NOMO-1 treated with dmso at 0.1 percent for 144 hours (cell line): Measurements from ENCODE around the gene IWS1.
"Not testable (repeated sequence)": the region's sequence is repeated elsewhere in the genome, so short reads cannot be mapped to it uniquely, and the experiment has no call there.

Experiments
- DNase-seq: peaks from one replicate; lab custom pipeline; 2025; ENCODE audit not compliant: unreplicated experiment; lab: John Stamatoyannopoulos, UW

Gene IWS1

DNA sequence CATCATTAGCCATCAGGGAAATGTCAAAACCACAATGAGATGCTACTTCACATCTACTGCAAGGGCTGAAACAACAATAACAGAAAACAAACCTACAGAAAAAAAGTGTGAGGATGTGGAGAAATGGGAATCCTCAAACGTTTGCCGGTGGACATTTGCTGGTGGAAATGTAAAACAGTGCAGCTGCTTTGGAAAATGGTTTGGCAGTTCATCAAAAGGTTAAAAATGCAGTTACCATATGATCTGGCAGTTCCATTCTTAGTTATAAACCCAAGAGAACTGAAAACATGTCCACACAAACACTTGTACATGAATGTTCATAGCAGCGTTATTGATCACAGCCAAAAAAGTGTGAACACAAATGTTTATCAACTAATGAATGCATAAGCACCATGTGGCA is 63.8 kb downstream of the IWS1 start:
- no peak for DNase-seq

DNA sequence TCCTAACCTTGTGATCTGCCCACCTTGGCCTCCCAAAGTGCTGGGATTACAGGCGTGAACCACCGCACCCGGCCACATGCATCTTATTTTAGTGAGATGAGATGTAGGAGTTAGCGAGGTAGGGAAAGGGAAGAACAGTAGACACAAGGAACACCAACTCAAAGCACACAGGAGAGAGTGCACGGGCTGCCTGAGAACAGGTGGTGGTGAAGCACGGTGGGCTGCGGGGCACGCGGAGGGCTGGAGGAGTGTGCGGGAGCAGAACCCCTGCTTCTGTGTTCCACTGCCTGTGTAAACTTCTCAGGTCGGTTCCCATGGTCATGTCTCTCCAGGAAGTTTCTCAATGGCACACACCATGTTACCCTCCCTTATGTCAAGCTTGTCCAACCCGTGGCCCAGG is 69.3 kb downstream of the IWS1 start:
- DNase-seq, result no peak

DNA sequence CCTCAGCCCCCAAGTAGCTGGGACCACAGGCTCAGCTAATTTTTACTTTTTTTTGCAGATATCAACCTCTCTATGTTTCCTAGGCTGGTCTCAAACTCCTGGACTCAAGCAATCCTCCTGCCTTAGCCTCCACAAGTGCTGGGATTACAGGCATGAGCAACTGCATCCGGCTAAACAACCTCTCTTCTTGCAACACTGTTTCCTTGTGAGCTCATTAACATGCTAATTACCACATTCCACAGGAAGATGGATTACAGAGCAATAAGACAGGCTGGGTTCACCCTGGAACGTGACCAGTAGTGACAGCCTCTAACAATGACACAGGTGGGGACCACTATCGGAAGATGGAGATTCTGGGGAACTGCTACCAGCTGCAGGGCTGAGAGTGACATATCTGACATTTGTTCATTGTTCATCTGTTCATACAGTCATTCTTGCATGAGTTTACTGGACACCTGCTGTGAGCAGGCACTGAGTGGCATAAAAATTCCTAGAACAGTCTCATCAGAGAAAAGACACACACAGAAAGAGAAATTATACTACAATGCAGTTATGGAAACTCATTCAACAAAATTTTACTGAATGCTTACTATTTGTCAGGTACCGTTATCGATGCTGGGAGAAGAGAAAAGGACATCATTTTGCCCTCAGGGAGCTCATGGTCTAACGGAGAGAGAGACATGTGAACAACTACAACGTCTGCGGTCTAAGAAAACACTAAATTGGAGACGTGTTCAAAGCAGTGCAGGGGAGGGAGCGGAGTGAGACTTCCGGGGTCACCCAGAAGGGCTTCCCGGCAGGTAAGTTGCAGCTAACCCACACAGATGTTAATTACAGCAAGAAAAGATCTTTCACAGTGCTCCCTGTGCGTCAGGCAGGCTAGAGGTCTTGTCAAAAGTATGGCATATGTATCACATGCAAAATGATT is 70.5 kb downstream of the IWS1 start:
- no peak for DNase-seq

DNA sequence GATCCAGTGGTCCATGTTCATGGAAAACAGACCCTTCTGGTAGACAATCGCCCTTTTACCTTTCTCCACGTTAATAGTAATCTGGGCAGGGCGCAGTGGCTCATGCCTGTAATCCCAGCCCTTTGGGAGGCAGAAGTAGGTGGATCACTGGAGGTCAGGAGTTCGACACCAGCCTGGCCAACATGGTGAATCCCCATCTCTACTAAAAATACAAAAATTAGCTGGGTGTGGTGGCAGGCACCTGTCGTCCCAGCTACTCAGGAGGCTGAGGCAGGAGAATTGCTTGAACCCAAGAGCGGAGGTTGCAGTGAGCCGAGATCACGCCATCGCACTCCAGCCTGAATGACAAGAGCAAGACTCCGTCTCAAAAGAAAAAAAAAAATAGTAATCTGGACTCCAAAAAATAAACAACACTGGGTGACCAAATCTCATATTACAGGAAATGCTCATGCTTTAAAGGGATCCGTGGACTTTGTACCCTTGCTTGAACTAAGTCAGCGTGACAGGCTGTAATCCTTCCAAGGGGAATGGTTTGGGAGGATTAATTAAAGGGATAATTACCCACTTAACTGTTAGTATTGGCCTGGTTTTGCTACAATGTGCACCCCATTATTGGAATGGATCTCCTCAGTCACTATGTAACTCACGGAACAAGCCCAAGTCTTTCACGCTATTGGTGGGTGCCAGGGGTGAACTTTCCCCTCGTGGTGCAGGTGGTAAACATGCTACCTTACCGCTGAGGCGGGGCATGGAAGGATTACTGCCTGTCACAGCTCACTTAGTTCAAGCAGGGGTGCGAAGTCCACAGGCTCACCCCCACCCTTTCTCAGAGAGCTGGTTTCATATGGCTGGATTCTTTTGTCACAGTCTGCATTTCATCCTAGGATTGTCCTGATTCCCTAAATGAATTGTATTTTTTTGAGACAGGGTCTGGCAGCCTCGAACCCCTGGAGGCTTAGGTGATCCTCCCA is 71.4 kb downstream of the IWS1 start:
- DNase-seq, result no peak

DNA sequence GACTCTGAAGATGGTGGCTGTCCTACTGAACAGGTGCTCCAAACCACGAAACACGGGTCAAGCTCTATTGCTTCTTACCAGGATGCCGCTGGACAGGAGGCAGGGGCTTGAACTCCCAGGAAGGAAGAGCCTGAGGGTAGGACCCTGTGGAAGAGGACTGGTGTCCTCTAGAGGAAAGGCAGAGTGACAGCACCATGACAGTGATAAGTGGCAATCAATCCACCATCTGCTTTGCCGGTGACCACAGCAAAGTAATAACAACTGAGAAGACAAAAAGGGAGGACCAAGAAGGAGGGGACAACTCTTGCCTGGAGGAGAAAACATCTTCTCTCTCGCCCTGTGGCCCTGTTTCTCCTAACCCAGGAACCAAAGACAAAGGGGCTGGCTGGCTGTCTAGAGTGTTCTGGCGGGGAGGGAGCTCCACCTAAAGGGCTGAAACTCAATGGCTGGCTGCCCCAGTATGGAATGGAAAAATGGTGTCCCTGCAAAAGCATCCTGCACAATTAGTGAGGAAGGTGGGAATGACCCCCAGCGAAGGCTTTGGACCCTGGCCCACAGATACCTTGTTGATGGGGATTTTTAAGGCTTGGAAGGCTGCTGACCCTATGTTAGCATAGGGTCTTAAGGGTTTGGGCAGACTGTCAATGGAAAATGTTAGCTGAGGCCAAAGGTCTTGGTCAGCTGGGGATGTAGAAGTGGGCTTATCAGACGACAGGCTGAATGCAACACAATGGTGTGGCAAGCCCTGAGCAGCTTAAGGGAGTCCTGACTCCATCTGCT is 72.7 kb downstream of the IWS1 start:
- DNase-seq, result no peak

DNA sequence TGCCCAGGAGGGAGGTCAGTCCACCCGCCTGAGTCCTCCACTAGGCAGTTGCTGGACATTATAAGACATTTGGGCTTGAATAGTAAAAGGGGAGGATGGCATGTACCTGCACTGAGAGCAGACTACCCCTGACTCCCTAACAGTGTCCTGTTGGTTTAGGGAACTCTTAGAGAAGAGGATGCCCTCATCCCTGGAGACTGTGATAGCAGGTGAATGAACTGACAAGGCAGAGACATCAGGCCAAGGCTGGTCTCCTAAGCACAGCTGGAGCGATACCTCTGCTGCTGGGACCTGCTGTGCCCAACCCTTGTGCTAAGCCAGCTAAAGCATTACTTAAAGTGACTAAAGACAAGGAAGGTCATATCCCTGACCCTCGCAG is 73.3 kb downstream of the IWS1 start:
- DNase-seq, result no peak

DNA sequence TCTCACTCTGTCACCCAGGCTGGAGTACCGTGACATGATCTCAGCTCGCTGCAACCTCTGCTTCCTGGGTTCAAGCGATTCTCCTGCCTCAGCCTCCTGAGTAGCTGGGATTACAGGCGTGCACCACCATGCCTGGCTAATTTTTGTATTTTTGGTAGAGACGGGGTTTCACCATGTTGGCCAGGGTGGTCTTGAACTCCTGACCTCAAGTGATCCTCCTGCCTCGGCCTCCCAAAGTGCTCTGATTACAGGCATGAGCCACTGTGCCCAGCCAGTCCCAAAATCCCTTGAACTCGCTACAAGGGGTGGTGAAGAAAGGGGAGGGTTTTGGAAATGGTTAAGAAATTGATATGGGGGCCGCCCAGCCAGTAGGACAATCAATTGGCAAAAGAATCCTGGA is 73.9 kb downstream of the IWS1 start:
- DNase-seq, result not testable (repeated sequence)

DNA sequence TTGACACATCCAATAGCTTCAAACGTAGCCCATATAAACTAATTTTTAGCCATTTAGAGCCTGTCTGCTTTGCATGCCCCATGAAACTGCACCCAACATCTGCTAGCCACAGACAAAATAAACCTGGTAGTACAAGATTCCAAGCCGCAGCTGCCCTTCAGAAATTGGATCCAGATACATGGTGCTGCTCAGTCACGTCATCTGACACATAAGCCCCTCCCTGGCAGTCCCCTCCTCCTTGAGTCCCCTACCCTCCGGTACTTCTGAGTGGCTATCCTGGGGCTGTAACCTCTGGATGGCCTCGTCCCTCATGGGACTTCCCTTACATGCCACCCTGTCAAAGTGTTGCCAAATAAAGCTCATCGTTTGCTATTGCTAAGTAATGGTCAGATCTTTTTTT is 74.3 kb downstream of the IWS1 start:
- no peak for DNase-seq

DNA sequence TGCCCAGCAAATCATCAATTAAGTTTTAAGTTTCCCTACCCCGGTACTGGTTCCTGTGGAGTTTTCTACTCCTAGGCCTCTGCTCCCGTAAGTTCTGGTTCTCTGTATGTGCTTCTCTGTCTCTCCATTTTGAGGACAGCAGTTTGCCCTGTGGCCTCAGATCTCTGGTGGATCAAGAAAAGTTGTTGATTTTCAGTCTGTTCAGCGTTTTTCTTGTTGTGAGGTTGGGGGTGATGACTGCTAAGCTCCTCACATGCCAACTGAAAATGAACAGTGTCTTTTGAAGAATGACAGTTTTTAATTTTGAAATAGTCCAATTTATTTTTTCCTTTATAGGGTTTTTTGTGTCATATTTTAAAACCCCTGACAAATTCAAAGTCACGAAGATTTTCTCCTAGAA is 76.4 kb downstream of the IWS1 start:
- DNase-seq, result no peak

DNA sequence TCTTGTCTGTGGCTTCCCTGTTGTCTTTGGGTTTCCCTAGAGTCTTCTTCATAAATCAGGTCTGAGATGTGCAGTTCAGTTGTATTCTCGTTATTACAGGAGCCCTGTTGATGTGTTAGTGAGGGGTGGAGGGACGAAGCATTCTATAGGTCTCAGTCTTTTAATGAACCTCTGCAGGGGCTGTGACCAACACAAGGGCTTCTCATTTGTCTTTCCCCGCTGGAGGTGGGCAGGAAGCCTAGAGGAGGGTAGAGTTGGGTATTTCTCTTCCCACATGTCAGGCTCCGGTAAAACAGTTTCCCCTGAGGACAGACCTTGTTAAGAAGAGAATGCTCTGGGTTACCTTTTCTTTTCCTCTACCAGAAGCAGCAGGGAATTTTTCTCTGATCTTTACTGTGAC is 76.9 kb downstream of the IWS1 start:
- DNase-seq, result no peak

DNA sequence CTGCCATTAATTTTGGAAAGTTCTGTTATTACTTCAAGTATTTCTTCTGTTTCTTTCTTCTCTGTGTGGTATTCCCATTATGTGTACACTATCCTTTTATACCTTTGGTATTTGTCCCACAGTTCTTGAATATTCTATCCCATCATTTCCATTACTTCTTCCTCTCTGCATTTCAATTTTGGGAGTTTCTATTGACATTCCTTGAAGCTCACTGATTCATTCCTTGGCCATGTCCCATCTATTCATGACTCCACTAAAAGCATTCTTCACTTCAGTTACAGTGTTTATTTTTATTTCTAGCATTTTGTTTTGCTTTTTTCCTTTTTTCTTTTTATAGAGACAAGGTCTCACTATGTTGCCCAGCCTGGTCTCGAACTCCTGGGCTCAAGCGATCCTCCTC is 77.8 kb downstream of the IWS1 start:
- no peak for DNase-seq

DNA sequence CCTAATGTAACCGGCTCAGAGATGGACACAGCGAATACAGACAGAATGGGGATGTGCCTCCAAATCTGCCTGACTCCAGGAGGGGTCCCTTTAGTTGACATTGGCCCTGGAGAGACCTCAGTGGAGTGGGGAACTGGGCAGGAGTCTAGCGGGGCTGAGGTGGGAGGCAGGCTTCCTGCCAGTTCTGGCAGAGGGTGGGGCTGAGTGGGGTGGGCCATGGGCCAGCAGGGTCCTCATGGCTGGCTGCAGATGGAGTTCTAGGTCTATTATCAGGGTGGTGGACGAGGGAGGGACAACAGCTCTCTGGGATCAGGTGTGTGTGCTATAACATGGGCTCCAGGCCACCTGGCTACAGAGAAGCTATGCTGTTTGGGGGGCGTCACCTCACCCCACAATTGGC is 86.9 kb downstream of the IWS1 start:
- no peak for DNase-seq

DNA sequence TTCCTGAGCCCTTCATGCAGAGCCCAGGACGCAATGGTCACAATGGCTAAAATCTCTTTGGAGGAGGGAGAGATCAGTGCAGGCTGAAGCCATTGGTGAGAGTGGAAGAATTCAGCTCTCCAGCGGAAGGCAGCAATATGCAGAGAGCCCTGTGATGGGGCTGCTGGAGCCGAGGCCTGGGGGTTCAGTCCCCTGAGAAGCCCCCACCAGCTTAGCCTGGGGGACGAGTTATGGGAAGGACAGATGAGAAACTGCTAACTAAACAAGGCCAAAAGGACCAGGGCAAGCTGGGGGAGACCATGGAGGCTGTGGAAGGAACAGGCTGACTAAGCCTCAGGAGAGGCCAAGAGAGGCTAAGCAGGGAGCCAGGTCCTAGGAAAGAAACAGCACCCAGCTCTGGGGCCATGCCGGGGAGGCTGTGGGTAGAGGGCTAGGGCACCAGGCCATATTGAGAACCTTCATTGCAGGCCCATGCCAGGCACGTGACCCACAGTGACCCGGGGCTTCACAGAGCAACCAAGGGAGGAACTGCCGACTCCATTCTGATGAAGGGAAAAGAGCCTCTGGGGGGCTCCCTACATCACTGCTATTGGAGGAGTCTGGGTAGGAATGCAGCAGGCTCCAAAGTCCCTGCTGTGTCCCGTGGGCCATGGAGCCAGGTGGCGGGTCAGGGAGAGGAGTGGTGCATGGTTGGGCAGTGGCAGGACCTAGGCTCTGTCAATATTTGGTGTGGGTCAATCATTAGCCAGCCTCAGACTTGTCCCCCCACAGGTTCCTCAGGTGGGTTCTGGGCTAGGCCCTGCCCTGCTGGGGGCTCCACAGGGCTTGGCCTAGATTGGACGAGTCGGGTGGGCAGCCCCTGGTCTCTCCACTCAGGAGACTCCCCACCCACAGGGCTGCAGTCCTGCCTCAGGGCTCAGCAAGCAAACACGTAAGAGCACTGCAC is 88.2 kb downstream of the IWS1 start:
- no peak for DNase-seq

DNA sequence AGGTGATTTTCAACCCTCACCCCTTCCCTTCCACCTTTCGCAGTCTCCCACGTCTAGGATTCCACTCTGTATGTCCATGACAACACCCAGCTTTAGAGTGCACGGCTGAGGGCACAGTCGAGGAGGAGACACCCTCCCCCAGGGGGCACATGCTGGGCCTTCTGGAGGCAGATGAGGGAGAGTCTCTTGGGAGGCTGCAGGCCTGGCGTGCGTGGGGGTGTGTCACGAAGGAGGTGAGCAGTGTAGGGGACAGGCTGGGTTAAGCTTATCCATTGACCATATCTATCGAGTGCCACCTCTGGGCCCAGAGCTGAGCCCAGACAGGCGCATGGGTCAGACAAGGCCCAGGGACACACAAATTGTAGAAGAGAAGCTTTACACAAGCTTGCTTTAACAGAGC is 89.2 kb downstream of the IWS1 start:
- DNase-seq, result no peak

DNA sequence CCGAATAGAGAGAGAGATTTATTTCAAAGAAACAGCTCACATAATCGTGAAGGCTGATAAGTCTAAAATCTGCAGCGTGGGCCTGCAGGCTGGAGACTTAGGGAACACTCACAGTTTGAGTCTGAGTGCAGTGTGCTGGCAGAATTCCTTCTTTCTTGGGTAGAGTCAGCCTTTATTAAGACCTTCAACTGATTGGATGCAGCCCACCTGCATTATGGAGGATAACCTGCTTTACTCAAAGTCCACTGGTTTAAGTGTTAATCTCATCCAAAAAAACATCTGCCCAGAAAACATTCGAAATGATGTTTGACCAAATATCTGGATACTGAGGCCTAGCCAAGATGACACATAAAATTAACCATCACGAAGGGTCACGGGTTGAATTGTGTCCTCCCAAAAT is 91.8 kb downstream of the IWS1 start:
- DNase-seq, result no peak

DNA sequence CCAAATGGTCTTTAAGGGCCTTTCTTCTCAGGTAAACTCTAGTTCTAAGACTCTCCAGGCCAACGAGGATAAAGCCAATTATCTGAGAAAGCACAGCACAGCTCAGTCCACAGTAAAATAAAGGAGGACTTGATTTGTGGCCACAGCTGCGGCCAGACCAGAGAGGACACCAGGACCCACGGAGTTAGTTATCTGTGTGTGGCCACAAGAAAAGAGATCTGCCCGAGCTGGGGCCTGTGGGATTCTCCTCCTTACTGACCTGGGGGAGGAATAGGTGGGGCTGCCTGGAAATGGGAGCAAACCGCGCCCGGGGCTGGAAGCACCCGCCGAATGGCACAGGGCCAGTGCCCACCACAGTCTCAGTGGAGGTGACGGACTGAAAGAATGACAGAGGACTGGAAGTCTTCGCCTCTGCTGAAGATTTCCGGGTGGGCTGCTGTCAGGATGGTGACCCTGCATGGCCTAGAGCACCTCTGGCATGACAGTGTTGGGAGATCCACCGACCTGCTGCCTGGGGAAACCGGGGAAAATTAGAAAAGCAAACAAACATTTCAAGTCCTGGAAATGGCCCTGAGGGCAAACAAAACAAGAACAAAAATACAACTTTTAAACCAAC is 94.8 kb downstream of the IWS1 start:
- no peak for DNase-seq
